ENCODE measurements around the gene GRID2. TPM values are rescaled to one million over a fixed set of nuclear protein-coding genes. Genes with fewer than 3 reads are reported as not detected.

The GRID2 gene
- total RNA-seq, 3 donors from 2014 or later: 0.44 TPM; not detected in 2

DNA sequence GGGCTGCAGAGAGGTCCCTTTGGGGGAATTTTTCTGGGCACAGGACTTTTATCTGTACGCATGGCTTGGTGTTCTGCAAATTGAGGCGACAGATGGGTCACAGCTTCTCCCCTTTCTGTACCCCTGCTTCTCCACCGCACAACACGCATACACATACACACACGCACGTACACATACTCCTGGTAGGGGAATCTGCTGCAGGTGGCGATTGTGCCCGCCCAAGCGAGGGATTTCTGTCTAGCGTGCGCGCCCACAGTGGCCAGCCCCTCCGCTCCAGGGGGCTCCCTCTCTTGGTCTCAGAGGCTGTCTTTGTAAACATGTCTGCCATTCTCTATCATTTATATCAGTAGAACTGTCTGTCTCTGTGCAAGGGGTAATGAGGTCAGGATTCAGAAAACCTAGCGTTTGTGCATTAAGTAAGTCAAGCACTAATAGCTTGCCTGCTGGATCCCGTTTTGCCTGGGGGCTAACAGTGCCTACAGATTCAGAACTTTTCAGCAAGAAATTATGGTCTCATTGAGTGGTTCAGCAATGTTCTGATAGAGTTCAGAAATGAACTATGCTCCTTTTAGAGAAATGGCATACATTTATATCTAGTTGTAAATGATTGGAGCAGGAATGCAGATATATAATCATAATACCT, 2.2 kb downstream of the GRID2 start:
- no peak for TF ChIP-seq CTCF (IDR thresholded peaks at IDR 0.05)
- Histone ChIP-seq H3K9me3 (no peaks in the 10 kb centered on the region), H3K36me3 (ENCODE audit: low read depth) (no peaks in the 10 kb centered on the region), H3K4me1 (ENCODE audit: low read depth) (no peaks in the 10 kb centered on the region), H3K4me3 (no peak overlapping the region)
- no peak for DNase-seq
- no peak for ATAC-seq
- intact Hi-C loops (cut with DNase I, micrococcal nuclease): no loop called here

DNA sequence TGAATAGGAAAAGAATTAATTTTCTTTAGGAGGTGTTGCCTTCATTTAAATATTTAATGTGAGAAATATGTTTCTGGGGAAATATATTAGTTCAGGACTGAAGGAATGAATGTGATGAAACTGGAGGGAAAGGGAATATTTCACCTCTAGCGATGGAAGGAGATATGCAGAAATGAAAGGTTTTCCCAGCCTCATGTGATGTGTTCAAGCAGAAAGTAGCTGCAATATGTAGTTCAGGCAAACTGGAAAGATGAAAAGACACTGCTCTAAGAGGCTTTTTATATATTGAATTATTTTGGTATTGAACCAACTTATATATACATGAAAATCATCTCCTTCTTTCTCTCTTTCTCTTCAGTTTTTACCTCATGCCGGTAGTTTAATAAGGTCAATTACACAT, 3.4 kb downstream of the GRID2 start:
- Histone ChIP-seq H3K36me3 (ENCODE audit: low read depth) (no peaks in the 10 kb centered on the region), H3K4me1 (ENCODE audit: low read depth) (no peaks in the 10 kb centered on the region), H3K9me3 (no peaks in the 10 kb centered on the region), H3K4me3 (no peak overlapping the region)
- DNase-seq (no peak), ATAC-seq (no peak)
- intact Hi-C loops (cut with DNase I, micrococcal nuclease): no loop called here
- TF ChIP-seq CTCF (IDR thresholded peaks at IDR 0.05): no peak

- no peaks in the 10 kb centered on the region for H3K4me1 ChIP-seq (ENCODE audit: low read depth)
- TF ChIP-seq CTCF (IDR thresholded peaks at IDR 0.05): no peak
- H3K4me3 ChIP-seq: no peak overlapping the region
- ATAC-seq: no peak
- no peak for DNase-seq
- no peaks in the 10 kb centered on the region for H3K9me3 ChIP-seq
- H3K36me3 ChIP-seq (ENCODE audit: low read depth): no peaks in the 10 kb centered on the region
- intact Hi-C loops (cut with DNase I, micrococcal nuclease): no loop called here
Measured at GRCh38 chr4:92307866-92308265, 4.1 kb downstream of the GRID2 start.

DNA sequence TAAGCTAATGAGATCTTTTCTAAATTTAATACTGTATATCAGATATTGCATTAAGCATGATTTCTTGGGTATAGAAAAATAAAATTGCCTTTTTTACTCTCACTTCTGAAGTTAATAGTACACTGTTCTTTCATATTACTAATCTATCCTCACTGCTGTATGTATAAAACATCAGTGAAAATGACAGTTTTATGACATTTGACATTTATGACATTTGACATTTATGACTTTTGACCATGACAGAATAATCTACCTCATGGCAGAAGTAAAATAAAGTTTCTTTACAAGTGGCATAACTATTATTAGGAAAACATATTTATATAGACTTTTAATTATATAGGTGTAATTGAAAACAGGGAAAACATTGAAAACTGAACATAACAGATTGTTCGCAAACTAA, 13.3 kb downstream of the GRID2 start:
- intact Hi-C loops (cut with DNase I, micrococcal nuclease): no loop called here
- DNase-seq (no peak), ATAC-seq (no peak)
- no peak for TF ChIP-seq CTCF (IDR thresholded peaks at IDR 0.05)
- no peaks in the 10 kb centered on the region for H3K36me3 ChIP-seq (ENCODE audit: low read depth)
- no peaks in the 10 kb centered on the region for H3K4me1 ChIP-seq (ENCODE audit: low read depth)
- H3K9me3 ChIP-seq: no peaks in the 10 kb centered on the region
- H3K4me3 ChIP-seq: no peak overlapping the region

GRCh38 chr4:92328095-92328494, 24.3 kb downstream of the GRID2 start:
- intact Hi-C loops (cut with DNase I, micrococcal nuclease): no loop called here
- Histone ChIP-seq H3K36me3 (ENCODE audit: low read depth) (no peaks in the 10 kb centered on the region), H3K4me1 (ENCODE audit: low read depth) (no peaks in the 10 kb centered on the region), H3K9me3 (no peaks in the 10 kb centered on the region), H3K4me3 (no peak overlapping the region)
- ATAC-seq (no peak), DNase-seq (no peak)
- no peak for TF ChIP-seq CTCF (IDR thresholded peaks at IDR 0.05)

DNA sequence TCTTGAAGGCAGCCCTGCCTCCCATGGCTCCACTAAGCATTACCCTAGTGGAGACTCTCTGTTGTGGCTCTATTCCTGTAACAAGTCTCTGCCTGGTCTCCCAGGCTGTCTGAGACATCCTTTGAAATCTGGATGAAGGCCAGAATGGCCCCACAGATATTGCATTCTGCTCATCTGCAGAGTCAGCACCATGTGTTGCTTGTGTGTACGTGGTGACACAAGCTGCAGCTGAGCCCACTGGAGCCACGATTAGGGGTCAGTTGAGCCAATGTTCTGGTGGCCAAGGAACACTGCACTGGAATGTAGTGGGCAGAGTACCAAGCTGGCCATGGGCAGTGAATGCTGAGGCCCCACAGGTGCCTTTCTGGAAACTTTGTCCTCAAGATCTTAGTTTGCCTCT, 29.2 kb downstream of the GRID2 start:
- no peaks in the 10 kb centered on the region for H3K4me1 ChIP-seq (ENCODE audit: low read depth)
- ATAC-seq (no peak), DNase-seq (no peak)
- no peak overlapping the region for H3K4me3 ChIP-seq
- no peaks in the 10 kb centered on the region for H3K9me3 ChIP-seq
- intact Hi-C loops (cut with DNase I, micrococcal nuclease): no loop called here
- no peaks in the 10 kb centered on the region for H3K36me3 ChIP-seq (ENCODE audit: low read depth)
- no peak for TF ChIP-seq CTCF (IDR thresholded peaks at IDR 0.05)

Data from mucosa of descending colon (tissue), 3 donors.